Measurements from ENCODE around the gene RBBP8. TPM values are rescaled to one million over a fixed set of nuclear protein-coding genes. Genes with fewer than 3 reads are reported as not detected.
"Not testable (repeated sequence)": the region's sequence is repeated elsewhere in the genome, so short reads cannot be mapped to it uniquely, and the experiment has no call there.

Gene RBBP8
- 22.3 TPM for total RNA-seq

DNA sequence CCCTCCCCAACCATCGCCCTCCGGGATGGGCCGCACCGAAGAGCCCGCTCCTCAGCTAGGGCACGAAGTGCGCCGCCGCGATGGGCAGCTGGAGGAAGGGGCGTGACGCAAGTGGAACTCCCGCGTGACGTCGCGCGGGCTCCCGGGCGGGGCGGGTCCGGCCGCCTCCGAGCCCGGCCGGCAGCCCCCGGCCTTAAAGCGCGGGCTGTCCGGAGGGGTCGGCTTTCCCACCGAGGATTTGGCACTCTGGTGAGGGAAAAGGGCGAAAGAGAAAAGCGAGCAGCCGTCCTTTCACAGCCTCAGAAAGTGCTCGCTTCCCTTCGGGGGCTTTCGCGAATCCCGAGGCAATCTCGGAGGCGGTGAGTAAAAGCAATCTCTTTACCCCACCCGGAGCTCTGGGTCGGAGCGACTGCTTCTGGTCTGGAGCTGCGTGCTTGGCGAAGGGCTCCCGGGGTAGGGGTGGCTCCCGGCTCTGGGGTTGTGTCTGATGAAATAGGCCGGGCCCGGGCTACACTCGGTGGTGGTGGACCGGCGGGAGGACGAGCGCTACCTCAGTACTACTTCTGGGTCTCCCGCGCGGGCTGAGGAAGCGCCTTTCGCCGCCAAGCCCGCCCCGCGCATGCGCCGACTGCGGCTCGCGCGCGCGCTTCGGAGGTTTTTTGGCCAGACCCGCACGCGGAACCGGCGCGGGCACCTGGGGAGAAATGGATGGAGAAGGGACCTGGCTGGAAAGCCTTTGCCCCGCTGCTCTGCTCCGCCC is at the start of gene RBBP8:
RBBP8 (plus strand) TSS at position 123 of the 760 bp plus-strand sequence. CDS start 3,524 bp downstream, outside the sequence.
- peak; percentile 94 for DNase-seq

DNA sequence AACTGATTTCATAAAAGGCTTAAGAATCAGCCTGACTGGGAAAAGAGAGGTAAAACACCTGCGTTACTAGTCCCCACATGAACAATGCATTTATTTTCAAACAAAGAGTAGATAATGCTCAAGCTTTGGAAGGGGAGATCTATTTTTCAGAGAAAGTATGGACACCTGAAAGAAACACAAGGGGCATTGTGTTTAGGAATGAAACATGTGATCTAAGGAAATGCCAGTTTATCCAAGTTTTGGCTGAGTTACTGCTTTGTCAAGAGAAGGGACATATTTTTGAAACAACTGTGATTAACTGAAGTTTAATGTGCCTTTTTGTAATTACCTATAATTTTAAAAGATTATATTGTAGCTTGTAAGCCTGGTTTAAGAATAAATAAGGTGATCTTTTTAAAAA is 49.3 kb upstream of the RBBP8 start:
- no peak for DNase-seq

DNA sequence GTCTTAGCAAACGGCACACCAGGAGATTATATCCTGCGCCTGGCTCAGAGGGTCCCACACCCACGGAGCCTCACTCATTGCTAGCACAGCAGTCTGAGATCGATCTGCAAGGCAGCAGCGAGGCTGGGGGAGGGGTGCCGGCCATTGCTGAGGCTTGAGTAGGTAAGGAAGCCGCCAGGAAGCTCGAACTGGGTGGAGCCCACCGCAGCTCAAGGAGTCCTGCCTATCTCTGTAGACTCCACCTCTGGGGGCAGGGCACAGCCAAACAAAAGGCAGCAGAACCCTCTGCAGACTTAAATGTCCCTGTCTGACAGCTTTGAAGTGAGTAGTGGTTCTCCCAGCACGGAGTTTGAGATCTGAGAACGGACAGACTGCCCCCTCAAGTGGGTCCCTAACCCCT is 47.4 kb upstream of the RBBP8 start:
- DNase-seq: not testable (repeated sequence)

DNA sequence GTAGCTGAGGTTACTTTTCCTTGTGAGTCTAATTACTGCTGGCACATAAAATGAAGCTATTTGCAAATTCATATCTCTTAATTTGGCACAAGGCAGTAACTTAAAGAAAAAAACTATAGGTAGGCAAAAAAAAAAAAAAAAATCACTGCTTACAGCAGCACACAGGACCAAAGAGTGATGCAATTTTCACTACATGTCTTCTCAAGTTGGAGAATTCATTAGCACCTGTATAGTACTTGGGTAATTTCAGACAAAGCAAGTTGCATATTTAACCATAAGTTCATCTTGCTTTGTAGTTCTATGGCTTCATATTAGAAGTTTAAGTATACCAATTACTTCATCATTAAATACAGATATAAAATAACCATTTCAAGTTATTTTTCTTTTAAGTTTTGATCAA is 33.7 kb upstream of the RBBP8 start:
- no peak for DNase-seq

DNA sequence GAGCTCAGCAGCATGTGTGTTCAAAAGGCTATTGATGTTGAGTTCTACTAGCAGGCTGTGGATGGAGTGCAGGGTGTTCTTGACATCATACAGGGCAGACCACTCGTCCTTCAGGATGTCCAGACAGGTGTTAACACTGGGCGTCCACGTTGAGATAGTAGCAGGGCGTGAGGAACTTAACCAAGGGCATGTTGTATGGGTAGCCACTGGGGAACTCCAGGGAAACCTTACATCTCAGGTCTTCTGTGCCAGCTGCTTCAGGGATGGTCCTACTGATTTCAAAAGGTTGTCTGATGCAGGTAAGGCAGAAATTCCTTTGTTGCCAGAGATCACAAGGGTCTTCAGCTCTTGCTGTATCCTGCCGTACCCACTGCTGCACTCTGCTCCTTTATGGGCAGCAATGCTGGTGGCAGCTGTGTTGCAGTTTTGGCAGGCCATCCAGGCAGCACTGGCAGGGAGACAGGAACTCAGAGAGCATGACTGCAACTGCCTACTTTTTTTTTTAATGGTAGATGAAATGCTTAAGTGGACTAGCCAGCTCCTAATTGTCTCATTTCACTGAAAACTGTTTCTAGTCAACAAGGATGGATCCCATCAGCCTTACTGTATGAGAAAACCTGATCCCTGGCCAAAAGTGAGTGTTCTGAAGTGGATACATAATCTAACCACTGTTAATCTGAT is 32.4 kb upstream of the RBBP8 start:
- peak; percentile 88 for DNase-seq

DNA sequence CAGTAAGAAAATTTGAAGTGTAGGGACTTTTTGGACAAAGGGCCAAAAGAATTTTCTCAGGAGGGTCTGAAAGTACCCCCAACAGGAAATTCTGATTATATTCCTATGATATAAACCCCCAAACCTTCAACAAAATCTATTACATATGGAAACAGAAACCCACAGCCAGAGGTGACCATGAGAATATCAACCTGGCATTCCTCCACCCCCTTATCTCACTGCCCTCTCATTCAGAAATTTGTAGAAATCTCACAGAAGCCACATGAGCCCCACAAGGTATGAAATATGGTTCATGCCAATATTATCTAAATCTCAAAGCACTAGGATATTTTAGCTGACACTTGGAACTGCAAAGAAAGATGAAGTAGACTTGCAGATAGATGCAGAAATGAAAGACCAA is 31.0 kb upstream of the RBBP8 start:
- no peak for DNase-seq

DNA sequence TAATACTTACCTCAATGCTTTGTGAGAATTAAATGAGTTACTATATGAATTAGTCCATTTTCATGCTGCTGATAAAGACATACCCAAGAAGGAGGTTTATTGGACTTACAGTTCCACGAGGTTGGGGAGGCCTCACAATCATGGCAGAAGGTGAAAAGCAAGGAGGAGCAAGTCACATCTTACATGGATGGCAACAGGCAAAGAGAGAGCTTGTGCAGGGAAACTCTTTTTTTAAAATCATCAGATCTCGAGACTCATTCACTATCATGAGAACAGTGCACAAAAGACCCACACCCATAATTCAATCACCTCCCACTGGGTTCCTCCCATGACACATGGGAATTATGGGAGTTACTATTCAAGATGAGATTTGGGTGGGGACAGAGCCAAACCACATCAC is 29.9 kb upstream of the RBBP8 start:
- not testable (repeated sequence) for DNase-seq

DNA sequence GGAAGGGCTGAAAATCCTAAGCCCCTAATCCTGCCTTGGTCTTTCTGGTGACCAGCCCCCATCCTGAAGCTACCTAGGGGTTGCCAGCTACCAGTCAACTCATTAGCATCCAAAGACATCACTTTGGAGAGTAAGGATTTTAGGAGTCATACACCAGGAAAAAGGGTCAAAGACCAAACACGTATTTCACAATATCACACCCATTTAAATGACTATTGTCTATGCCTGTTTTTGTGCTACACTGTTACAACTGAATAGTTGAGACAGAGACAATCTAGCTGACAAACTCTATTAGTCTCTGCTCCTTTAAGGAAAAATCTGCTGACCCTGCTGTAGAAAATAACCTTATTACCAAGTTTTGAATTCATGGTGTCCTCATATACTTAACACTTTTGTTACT is 21.0 kb upstream of the RBBP8 start:
- DNase-seq: no peak

DNA sequence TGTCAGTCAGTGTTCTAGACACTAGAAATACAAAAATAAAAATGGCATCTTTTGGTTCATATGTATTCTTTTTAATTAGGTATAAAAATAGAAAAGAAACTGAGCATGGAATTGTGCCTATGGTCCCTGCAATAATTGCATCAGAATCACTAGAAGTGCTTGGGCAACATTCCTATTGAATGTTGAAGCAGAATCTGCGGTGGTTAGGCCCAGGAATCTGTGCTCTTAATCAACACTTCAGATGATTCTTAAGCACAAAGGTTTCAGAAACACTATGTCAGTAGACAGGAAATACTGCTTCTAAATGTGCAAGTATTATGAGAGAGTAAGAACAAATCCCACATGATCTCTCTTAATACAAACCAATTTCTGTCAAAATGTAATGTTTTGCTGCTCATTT is 20.3 kb upstream of the RBBP8 start:
- DNase-seq: no peak

DNA sequence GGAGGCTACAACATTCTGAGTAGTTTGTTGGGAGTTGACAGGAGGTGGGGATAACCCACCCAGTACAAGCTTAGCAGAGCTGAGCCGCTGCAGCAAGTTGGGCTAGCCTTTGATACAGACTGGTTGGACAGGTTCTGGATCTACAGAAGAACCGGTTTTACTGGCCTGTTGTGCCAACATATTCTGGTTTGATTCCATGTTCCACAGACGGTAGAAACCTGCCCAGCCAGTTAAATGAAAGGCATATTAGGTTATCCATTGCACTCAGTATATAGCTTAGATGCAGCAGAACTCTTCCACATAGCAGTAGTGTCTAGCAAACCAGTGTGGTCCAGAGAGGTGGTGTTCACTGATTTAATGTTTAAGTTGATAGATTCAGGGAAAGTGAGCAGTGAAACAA is 19.3 kb upstream of the RBBP8 start:
- DNase-seq: peak; percentile 75

DNA sequence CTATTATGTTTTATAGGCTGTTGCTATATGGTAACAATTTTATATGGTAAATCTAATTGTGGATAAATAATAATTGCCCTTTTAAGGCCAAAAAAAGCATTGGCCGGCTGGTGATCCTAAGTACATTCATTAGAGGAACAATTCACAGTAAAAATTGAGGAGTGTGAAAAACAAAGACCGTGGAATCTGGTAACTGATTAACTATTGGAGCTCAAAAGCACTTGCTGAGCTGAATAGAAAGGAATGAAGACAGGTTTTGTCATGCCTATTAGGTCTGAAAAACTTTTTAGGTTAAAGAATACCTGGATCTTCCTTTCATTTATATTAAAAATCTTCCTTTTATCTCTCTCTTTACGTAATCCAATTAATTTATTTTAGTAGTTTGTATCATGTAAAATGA is 18.5 kb upstream of the RBBP8 start:
- DNase-seq: no peak

DNA sequence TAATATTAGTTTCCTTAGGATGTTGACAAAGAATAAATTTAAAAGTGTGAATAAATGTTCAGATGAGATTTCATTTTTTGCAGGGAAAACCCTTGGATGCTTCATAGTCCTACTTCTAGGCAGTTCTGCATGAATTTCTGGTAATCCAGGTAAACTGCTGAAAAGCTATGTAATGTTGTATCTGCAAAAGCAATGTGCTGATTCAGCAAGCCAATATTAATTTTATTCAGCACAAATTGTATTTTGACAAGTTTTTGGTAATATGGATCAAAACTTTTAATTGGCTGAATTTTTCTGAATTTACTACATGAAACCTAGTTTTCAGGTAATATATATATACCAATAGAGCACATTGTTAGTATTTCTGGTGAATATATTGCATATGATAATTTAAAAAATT is 17.8 kb upstream of the RBBP8 start:
- DNase-seq: no peak

DNA sequence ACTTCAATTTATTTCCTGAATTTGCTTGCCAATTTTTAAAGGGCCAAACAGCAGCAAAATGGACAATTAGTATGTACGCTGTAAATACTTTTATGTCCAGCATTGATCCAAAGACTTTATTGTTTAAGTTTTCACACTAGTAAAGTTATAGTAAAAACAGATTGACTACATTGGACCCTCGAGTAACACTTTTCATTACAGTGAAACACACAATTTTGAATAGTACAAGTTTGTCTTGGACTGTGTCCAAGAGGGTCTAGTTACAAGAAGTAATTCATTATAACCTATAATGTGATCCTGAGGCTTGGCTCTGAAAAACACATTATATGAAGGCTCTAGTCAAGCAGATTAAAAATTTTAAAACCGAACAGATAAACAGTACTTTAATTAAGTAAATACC is 11.4 kb upstream of the RBBP8 start:
- DNase-seq: no peak

DNA sequence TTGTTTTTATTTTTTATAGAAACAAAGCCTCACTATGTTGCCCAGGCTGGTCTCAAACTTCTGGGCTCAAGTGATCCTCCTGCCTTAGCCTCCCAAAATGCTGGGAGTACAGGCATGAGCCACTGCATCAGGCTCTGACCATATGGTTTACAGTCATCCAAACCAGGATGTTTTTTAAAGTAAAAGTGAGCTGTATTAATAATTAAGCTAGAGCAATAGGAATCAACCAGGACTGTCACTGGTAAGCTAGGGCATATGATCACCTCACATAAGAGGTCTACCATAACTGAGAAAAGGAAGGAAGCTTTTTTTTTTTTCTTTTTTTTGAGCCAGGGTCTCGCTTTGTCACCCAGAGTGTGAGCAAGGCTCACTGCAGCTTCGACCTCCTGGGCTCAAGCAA is 8.5 kb upstream of the RBBP8 start:
- no peak for DNase-seq

DNA sequence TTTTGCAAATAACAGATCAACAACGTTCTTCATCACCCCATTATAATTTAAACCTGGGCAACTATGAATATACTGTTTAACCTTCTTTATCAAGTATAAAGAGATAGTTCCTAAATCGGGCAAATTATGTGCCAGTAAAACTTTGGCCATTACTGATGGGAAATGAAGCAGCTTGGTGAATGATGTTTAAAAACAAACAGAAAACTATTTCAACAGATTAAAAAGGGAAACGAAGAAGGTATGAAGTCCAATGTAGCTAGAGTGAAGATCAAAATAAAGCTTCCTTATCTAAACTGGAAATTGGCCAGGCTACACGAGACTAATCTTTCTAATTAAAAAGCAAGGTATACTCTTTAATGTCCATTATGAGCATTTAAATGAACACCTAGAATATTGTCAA is 6.7 kb upstream of the RBBP8 start:
- no peak for DNase-seq

DNA sequence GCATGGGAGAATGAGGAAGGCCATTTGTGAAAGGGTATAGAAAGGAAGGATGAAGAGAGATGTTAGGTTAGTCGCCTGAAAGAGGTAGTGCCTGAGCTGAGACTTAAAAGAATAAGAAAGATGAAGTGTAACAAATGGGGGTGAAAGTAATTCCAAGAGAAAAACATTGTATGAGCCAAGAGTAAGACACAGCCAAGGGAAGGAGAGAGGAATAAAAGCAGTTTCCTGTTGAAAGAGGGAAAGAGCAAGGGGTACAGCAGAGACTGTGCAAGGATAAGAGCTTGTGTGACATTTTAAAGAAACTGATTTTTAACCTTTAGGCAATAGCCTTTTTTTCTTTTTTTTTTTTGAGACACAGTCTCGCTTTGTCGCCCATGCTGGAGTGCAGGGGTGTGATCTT is 4.8 kb upstream of the RBBP8 start:
- DNase-seq: no peak

DNA sequence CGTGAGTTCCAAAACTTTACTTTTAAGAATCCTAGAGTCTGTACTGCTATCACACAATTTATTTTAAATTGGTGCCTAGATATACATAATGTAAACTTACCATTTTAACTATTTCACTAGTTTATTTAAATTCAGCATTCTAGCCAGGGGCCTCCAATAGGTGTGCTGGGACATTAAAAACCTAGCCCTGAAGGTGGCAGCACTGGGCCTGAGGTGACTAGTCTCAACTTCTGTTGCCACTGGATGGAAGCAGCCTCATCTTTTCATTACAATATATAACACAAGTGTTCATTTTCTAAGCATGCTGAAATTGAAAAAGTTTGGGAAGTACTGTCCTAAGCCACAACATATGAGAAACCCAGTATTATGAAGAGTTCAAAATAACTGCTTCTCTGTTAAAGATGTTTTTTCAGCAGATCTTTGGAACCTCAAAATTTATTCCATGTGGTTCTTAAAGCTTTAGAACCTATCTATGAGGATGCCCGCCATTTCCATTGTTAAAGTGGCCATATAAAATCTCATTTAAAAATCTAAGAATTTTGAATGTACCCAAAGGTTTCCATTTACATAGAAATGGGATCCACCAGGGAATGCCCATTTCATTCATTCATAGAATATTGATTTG is 2.9 kb upstream of the RBBP8 start:
- peak; percentile 80 for DNase-seq

DNA sequence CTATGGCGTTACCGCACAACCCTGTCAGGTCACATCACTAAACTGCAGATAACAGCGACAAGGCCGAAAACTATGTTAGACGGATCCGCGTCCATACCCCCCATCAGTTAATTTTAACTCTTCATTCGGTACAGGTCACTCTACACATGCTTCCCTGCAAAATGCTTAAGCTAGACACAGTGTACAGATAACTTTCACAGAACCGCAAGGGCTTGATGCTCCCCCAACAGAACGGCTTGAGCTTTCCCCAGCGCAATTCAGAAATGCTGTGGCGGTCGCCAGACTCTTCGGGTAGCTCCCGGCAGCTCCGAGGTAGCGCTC is 283 bp upstream of the RBBP8 start:
- no peak for DNase-seq

DNA sequence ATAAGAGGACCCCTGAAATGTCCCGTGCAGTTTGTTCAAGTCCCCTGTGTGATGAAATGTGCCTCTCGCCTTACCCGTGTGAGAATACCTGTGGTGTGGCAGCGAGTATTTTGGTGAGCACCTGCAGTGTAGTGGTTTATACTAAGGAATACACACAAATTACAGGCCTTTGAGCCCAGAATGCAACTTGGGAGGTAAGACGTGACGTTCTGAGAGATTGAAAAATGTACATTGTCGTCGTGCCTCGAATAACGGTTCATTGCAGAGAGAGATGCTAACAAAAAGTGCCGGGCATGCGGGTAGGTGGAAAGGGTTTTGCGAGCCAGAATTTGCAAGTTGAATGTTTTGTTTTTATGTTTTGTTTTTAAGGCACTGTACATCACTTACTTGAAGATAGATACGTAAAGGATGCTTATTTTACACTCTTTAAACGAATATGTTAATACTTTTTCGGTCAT is 867 bp downstream of the RBBP8 start:
- DNase-seq: no peak

DNA sequence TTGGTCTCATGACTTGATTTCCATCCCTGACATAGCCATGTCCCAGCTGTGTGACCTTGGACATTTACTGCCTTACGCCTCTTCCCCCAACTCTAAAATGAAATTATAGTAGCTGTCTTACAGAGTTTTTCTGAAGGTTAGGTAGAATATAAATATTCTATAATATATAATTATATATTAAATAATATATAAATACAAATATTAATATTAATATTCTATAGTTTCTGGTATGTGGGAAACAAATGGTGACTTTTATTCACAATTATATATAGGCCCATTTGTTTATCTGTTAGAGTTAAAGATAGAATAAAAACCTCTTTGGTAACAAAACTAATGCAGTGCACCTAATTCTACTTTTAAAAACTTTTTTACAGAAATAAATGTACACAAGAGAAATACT is 1.7 kb downstream of the RBBP8 start:
- no peak for DNase-seq

DNA sequence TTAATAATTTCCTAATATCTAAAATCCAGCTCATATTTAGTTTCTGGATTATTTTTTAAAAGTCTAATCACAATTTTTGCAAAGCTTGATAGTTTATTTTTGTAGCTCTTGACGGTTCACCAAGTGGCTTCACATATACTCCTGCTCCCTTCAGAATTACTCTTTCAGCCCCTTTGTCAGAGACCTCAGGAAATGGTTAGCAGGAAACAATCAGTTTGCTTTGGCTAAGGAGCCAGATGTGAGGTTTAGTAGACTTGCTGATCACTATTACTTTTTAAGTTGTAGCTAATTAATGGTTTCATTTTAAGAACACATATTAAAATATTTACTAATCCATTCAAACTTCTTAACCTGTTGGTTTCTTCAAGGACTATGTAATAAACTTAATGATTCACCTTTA is 2.3 kb downstream of the RBBP8 start:
- DNase-seq: no peak

DNA sequence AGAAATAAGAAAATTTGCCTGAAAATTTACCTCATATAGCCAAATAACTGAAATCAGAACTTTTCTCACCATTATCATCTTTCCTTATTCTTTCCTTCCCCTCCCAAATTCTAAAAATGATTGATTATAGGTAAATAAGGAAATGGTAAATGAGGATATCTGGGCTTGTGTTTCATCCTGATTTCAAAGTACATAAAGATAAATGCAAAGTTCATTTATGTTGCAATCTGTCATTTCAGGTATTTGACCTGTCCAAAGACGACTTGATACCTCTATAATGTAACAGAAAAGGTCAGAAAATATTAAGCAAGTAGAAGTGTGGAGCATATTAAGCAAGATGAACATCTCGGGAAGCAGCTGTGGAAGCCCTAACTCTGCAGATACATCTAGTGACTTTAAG is 3.4 kb downstream of the RBBP8 start:
- no peak for DNase-seq

DNA sequence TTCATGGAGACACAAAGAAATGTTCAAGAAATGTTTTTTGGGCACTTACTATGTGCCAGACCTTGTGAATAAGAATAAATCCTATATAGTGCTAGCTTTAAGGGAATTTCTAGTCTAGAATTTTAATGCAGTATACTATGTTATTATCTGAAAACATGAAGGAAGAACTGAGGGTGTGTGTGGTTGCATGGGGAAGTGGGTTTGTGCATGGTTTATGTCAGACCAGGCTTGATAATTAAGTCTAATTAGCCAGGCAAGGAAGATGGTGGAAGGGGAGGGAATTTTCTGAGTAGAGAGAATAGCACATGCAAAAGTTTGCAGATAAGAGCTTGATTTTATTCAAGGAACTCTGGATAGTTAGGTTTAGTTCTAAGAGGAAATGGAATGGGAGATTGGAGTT is 6.5 kb downstream of the RBBP8 start:
- DNase-seq: no peak

DNA sequence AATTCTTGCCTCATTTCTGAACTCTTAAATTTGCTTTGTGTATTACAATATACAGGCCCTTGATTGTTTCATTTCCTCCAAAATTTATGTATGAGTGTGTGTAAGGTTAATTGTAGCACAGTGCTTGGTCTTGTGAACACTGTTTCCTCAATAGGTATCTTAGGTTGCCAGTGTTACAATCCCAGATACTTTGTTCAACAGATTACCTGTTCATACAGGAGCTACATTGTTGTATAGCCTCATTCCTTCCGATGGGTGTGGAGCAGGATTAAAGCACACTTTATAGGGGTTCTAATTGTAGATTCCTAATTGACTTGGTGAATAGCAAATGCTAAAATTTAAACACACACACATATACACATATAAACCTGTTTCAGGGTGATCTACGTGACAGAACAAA is 10.7 kb downstream of the RBBP8 start:
- no peak for DNase-seq
